ENCODE measurements around the gene HOXD3.

HOXD3 gene

DNA sequence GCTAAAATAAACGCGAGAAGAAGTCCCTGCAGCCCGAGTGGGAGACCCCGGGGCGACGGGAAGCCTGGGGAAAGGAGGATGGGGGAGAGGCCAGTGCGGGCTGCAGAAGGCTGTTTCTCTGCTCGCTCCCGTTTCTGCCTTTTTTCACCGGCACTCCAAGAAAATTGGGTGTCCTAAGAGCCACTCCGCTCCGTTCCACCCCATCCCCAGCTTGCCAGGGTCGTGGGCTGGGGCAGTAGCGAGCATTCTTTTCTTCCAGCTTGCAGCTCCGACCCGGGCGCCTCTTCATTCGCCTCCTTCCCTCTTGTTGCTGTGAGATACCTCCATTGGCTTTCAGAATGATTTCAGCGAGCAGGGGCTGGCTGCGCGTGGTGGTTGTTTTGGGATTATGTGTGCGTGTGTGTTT, 1.1 kb downstream of the HOXD3 start:
- Histone ChIP-seq H3K9me3 (ENCODE audit: insufficient read depth, low read length, severe bottlenecking) (no peaks in the 10 kb centered on the region), H4K20me1 (ENCODE audit: insufficient read depth, low read length) (no peaks in the 10 kb centered on the region), H3K27me3 (ENCODE audit: insufficient read depth, low read length, poor library complexity) (peaks cover 4% of the 10 kb centered on the region), H2AFZ (ENCODE audit: low read depth, low read length) (no peak overlapping the region), H3K9ac (ENCODE audit: low read depth, low read length) (no peak overlapping the region), H3K27ac (ENCODE audit: low read length) (no peak overlapping the region), H3K4me1 (ENCODE audit: insufficient read depth, low read length) (no peaks in the 10 kb centered on the region), H3K4me2 (ENCODE audit: insufficient read depth, low read length) (no peak overlapping the region), H3K4me3 (ENCODE audit: low read depth in 1 of 2, low read length in 2 of 2) (no peak overlapping the region), H3K36me3 (ENCODE audit: insufficient read depth, low read length) (no peaks in the 10 kb centered on the region), H3K79me2 (ENCODE audit: insufficient read depth, low read length) (no peaks in the 10 kb centered on the region)
- TF ChIP-seq EZH2 (IDR thresholded peaks at IDR 0.05; ENCODE audit: borderline replicate concordance, low read depth, low read length, severe bottlenecking) = no peak
- no peak for TF ChIP-seq CTCF (IDR thresholded peaks at IDR 0.05; ENCODE audit: borderline replicate concordance, extremely low read depth, low read length, poor library complexity, severe bottlenecking)
- ATAC-seq (ENCODE audit: insufficient read depth, low read depth) = no peak
- DNase-seq = no peak

DNA sequence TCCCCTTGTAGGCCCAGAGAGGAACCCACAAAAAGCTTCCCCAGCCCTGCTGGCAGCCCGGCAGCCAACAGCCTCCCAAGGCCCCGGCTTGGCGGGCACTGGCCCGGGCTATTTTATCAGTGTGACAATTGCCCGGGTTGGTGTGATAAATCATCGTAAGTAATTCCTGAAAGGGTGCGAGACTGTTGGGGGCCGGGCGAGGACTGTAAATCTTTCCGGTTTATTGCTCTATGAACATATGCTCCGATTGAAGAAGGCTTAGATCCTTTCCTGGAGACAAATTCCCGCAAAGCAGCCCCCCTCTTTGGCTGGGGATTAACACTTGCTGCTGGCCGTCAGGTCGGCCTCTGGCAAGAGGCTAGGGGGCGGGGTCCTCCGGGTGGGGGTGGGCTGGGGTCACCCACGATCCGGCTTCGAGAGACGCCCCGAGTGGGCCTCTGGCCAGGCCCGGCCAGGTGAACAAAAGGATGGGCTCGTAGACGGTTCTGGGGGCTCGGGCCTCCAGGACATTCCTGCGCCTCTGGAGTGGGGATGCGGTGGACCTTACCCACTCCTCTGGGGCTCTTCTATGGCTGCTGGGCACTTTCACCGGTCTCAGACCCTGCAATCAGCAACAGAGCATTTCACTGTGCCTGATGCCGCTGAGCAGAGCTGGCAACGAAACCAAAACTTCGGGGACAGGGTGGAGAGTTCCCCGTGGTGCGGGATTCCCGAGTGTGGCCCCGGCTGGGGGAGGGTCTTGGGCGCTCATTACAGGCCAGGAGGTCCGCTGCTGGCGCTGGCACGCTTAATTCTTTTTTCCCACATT, 2.0 kb downstream of the HOXD3 start:
- Histone ChIP-seq H3K4me3 (ENCODE audit: low read depth in 1 of 2, low read length in 2 of 2) (no peak overlapping the region), H2AFZ (ENCODE audit: low read depth, low read length) (no peak overlapping the region), H4K20me1 (ENCODE audit: insufficient read depth, low read length) (no peaks in the 10 kb centered on the region), H3K4me2 (ENCODE audit: insufficient read depth, low read length) (no peak overlapping the region), H3K9me3 (ENCODE audit: insufficient read depth, low read length, severe bottlenecking) (no peaks in the 10 kb centered on the region), H3K27ac (ENCODE audit: low read length) (no peak overlapping the region), H3K79me2 (ENCODE audit: insufficient read depth, low read length) (no peaks in the 10 kb centered on the region), H3K4me1 (ENCODE audit: insufficient read depth, low read length) (no peaks in the 10 kb centered on the region), H3K9ac (ENCODE audit: low read depth, low read length) (no peak overlapping the region), H3K27me3 (ENCODE audit: insufficient read depth, low read length, poor library complexity) (peaks cover 4% of the 10 kb centered on the region), H3K36me3 (ENCODE audit: insufficient read depth, low read length) (no peaks in the 10 kb centered on the region)
- no peak for DNase-seq
- no peak for ATAC-seq (ENCODE audit: insufficient read depth, low read depth)
- TF ChIP-seq EZH2 (IDR thresholded peaks at IDR 0.05; ENCODE audit: borderline replicate concordance, low read depth, low read length, severe bottlenecking) (no peak), CTCF (IDR thresholded peaks at IDR 0.05; ENCODE audit: borderline replicate concordance, extremely low read depth, low read length, poor library complexity, severe bottlenecking) (no peak)

DNA sequence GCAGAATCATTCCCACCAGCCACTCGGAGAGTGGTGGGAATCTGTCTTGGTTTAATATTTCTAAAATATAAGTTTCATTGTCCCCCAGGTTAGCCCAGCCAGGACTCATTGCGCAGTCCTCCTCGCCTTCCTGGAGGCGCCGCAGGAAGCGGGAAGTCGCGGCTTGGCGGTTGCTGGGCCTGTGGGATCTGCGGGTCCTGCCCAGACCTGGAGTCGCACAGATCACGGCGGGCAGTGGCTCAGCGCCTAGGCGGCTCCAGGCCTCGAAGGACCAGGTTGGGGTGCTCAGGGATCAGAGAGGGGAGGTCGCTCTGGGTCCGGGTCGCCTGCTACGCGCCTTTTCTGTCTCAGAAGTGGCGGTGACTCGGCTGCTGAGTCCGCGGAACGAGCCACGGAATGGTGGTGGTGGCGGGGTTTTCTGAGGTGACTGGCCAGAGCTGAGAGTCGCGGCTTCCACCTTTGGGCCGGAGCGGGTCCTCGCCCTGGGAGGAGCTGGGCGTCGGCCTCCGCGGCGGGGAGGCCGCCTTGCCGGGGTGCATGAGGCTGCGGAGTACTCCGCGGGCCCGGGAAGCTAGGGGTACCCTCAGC, 2.6 kb downstream of the HOXD3 start:
- no peak for ATAC-seq (ENCODE audit: insufficient read depth, low read depth)
- no peaks in the 10 kb centered on the region for H3K9me3 ChIP-seq (ENCODE audit: insufficient read depth, low read length, severe bottlenecking)
- H3K27me3 ChIP-seq (ENCODE audit: insufficient read depth, low read length, poor library complexity) = peaks cover 4% of the 10 kb centered on the region
- no peak overlapping the region for H3K4me3 ChIP-seq (ENCODE audit: low read depth in 1 of 2, low read length in 2 of 2)
- no peak overlapping the region for H3K9ac ChIP-seq (ENCODE audit: low read depth, low read length)
- H3K4me2 ChIP-seq (ENCODE audit: insufficient read depth, low read length) = no peak overlapping the region
- H3K4me1 ChIP-seq (ENCODE audit: insufficient read depth, low read length) = no peaks in the 10 kb centered on the region
- H3K36me3 ChIP-seq (ENCODE audit: insufficient read depth, low read length) = no peaks in the 10 kb centered on the region
- TF ChIP-seq EZH2 (IDR thresholded peaks at IDR 0.05; ENCODE audit: borderline replicate concordance, low read depth, low read length, severe bottlenecking) = no peak
- TF ChIP-seq CTCF (IDR thresholded peaks at IDR 0.05; ENCODE audit: borderline replicate concordance, extremely low read depth, low read length, poor library complexity, severe bottlenecking) = no peak
- H2AFZ ChIP-seq (ENCODE audit: low read depth, low read length) = no peak overlapping the region
- H4K20me1 ChIP-seq (ENCODE audit: insufficient read depth, low read length) = no peaks in the 10 kb centered on the region
- no peak overlapping the region for H3K27ac ChIP-seq (ENCODE audit: low read length)
- no peaks in the 10 kb centered on the region for H3K79me2 ChIP-seq (ENCODE audit: insufficient read depth, low read length)
- no peak for DNase-seq
